CD4-positive, alpha-beta T cell treated with Interleukin-15 for 4 hours (primary cell): ENCODE data around the gene PIP5K1C.

Experiments used
- DNase-seq: peaks from one replicate; pipeline ENCODE4 v3.0.0-alpha.2; 2020; ENCODE audit warnings: low spot score

Gene PIP5K1C

GRCh38 chr19:3626473-3627350 lies 73.6 kb downstream of the PIP5K1C start, which contains the start of gene CACTIN:
CACTIN (minus strand) TSS chr19:3626790; CDS start chr19:3626762, 28 bp downstream.
- peak; percentile 99 for DNase-seq

GRCh38 chr19:3625996-3626472 lies 74.2 kb downstream of the PIP5K1C start:
- DNase-seq, result no peak

GRCh38 chr19:3623716-3624115 lies 76.6 kb downstream of the PIP5K1C start:
- no peak for DNase-seq

- DNase-seq, result no peak
Measured at GRCh38 chr19:3622224-3622623, 78.0 kb downstream of the PIP5K1C start.

GRCh38 chr19:3621689-3622088 lies 78.6 kb downstream of the PIP5K1C start:
- DNase-seq, result no peak

GRCh38 chr19:3620817-3621547 lies 79.3 kb downstream of the PIP5K1C start:
- DNase-seq, result no peak

- DNase-seq, result no peak
Measured at GRCh38 chr19:3620145-3620816, 80.0 kb downstream of the PIP5K1C start.

- DNase-seq, result no peak
Measured at GRCh38 chr19:3619631-3620012, 80.6 kb downstream of the PIP5K1C start.

GRCh38 chr19:3618811-3619630 lies 81.2 kb downstream of the PIP5K1C start:
- DNase-seq, result no peak

GRCh38 chr19:3618144-3618810 lies 82.0 kb downstream of the PIP5K1C start:
- DNase-seq, result peak; percentile 25

GRCh38 chr19:3617463-3617862 lies 82.8 kb downstream of the PIP5K1C start:
- DNase-seq, result no peak

GRCh38 chr19:3615524-3616135 lies 84.6 kb downstream of the PIP5K1C start:
- DNase-seq, result no peak

GRCh38 chr19:3614858-3615505 lies 85.3 kb downstream of the PIP5K1C start:
- DNase-seq, result no peak

GRCh38 chr19:3613818-3614661 lies 86.2 kb downstream of the PIP5K1C start:
- no peak for DNase-seq

- no peak for DNase-seq
Measured at GRCh38 chr19:3612901-3613741, 87.1 kb downstream of the PIP5K1C start.

GRCh38 chr19:3612330-3612729 lies 87.9 kb downstream of the PIP5K1C start:
- DNase-seq, result no peak

- no peak for DNase-seq
Measured at GRCh38 chr19:3611841-3612240, 88.4 kb downstream of the PIP5K1C start.
